Measurements from ENCODE around the gene PCDHGA9.

DNA sequence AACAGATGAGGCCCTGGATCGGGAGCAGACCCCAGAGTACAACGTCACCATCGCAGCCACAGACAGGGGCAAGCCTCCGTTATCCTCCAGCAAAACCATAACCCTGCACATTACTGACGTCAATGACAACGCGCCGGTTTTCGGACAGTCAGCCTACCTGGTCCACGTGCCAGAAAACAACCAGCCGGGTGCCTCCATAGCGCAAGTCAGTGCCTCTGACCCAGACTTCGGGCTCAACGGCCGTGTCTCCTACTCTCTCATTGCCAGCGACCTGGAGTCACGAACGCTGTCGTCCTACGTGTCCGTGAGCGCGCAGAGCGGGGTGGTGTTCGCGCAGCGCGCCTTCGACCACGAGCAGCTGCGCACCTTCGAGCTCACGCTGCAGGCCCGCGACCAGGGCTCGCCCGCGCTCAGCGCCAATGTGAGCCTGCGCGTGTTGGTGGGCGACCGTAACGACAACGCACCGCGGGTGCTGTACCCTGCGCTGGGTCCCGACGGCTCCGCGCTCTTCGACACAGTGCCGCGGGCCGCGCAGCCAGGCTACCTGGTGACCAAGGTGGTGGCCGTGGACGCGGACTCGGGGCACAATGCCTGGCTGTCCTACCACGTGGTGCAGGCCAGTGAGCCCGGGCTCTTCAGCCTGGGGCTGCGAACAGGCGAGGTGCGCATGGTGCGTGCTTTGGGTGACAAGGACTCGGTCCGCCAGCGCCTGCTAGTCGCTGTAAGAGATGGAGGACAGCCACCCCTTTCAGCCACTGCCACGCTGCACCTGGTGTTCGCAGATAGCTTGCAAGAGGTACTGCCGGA, 16.7 kb downstream of the PCDHGA9 start:
- TF ChIP-seq, protein P1, sequence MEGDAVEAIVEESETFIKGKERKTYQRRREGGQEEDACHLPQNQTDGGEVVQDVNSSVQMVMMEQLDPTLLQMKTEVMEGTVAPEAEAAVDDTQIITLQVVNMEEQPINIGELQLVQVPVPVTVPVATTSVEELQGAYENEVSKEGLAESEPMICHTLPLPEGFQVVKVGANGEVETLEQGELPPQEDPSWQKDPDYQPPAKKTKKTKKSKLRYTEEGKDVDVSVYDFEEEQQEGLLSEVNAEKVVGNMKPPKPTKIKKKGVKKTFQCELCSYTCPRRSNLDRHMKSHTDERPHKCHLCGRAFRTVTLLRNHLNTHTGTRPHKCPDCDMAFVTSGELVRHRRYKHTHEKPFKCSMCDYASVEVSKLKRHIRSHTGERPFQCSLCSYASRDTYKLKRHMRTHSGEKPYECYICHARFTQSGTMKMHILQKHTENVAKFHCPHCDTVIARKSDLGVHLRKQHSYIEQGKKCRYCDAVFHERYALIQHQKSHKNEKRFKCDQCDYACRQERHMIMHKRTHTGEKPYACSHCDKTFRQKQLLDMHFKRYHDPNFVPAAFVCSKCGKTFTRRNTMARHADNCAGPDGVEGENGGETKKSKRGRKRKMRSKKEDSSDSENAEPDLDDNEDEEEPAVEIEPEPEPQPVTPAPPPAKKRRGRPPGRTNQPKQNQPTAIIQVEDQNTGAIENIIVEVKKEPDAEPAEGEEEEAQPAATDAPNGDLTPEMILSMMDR (conservative IDR thresholded peaks at IDR 0.05), result no peak
- no peak for TF ChIP-seq ZFX (IDR thresholded peaks at IDR 0.05)

Data from C4-2B (cell line).